Hepatocyte (in vitro differentiated cells): ENCODE data around the gene ST3GAL2.

Experiments
- EZH2 ChIP-seq: fragments of 200-600 bp; sonication (generic); IDR thresholded peaks from 2 replicates; pipeline ENCODE4 v1.6.1; 2016; ENCODE audit warnings: antibody characterized with exemption, mild to moderate bottlenecking, borderline replicate concordance
- TF ChIP-seq, protein P1 (sequence below): fragments of 200-600 bp; sonication (generic); IDR thresholded peaks from 2 replicates; pipeline ENCODE4 v1.5.1; 2016; ENCODE audit warnings: antibody characterized with exemption, mild to moderate bottlenecking; ENCODE audit not compliant: poor library complexity

DNA sequence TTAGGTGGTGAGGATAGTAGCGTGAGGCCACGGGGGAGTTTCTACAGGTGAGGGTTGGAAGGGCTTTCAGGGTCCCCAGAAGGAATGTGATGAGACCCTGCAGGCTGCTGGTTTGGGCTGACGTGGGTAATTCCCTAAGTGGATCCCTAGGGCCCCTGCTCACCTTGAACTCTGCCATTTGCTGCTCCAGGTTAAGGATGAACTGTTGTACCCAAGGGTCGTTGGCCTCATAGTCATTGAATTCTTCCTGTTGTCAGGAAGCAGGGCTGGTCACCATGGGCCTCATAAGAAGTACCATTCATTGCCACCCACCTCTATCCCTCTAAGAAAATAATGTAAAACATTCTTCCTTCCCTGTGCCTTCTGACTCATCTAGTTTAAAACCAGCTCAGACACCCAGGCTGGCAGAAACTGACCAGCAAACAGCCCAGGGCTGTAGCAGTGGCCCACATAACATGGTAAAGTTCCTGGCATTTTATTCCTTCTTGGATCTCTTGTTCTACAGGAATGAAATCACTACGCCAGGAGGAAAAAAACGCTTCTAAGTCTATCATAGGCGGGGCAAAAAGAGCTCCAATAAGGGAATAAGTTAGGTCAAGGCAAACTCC lies 43.1 kb upstream of the ST3GAL2 start:
- TF ChIP-seq, protein P1, sequence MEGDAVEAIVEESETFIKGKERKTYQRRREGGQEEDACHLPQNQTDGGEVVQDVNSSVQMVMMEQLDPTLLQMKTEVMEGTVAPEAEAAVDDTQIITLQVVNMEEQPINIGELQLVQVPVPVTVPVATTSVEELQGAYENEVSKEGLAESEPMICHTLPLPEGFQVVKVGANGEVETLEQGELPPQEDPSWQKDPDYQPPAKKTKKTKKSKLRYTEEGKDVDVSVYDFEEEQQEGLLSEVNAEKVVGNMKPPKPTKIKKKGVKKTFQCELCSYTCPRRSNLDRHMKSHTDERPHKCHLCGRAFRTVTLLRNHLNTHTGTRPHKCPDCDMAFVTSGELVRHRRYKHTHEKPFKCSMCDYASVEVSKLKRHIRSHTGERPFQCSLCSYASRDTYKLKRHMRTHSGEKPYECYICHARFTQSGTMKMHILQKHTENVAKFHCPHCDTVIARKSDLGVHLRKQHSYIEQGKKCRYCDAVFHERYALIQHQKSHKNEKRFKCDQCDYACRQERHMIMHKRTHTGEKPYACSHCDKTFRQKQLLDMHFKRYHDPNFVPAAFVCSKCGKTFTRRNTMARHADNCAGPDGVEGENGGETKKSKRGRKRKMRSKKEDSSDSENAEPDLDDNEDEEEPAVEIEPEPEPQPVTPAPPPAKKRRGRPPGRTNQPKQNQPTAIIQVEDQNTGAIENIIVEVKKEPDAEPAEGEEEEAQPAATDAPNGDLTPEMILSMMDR, result no peak
- TF ChIP-seq EZH2, result no peak
